Brain microvascular endothelial cell (primary cell): ENCODE measurements around the gene ERBB4.

Experiments used
- DNase-seq: peaks from one replicate; pipeline ENCODE4 v3.0.0-alpha.2; 2020
- H3K27ac ChIP-seq: fragments of 250-450 bp; sonication (Bioruptor Pico); 2 replicates; pipeline ENCODE4 v1.5.1; 2020; ENCODE audit warnings: mild to moderate bottlenecking, moderate library complexity
- H3K27me3 ChIP-seq: fragments of 250-450 bp; sonication (Bioruptor Pico); replicated peaks from 2 replicates; pipeline ENCODE4 v1.5.1; 2020; ENCODE audit warnings: mild to moderate bottlenecking
- H3K36me3 ChIP-seq: fragments of 250-450 bp; sonication (Bioruptor Pico); replicated peaks from 2 replicates; pipeline ENCODE4 v1.5.1; 2020; ENCODE audit warnings: mild to moderate bottlenecking
- H3K4me3 ChIP-seq: 2 replicates; pipeline ENCODE4 v1.5.1; 2011; ENCODE audit warnings: low read depth, mild to moderate bottlenecking, control low read depth, low read length, moderate library complexity
- CTCF ChIP-seq: IDR thresholded peaks from 2 replicates; pipeline ENCODE4 v1.5.1; 2011; ENCODE audit warnings: low read depth, mild to moderate bottlenecking, moderate library complexity, low read length, control low read depth, inconsistent platforms; ENCODE audit errors: missing control alignments
- in situ Hi-C: cut with HindIII; loops from 2 replicates; pipeline ENCODE4 v1.10.0; 2017; ENCODE audit warnings: low sequenced_read_pairs, low pct_ligation_motif_present

ERBB4 gene

GRCh38 chr2:211665299-211665698, 873.3 kb downstream of the ERBB4 start:
- H3K27me3 ChIP-seq, result no peaks in the 10 kb centered on the region

GRCh38 chr2:211664321-211664720, 874.3 kb downstream of the ERBB4 start:
- no peaks in the 10 kb centered on the region for H3K36me3 ChIP-seq
- no peak for TF ChIP-seq CTCF
- no peaks in the 10 kb centered on the region for H3K27me3 ChIP-seq
- no peak overlapping the region for H3K4me3 ChIP-seq
- H3K27ac ChIP-seq, result no peak overlapping the region
- no peak for DNase-seq
- in situ Hi-C loops, result no loop called here

More at GRCh38 chr2:211665299-211665698, 873.3 kb downstream of the ERBB4 start:
- in situ Hi-C loops, result no loop called here
- DNase-seq, result no peak
- no peak overlapping the region for H3K27ac ChIP-seq
- no peaks in the 10 kb centered on the region for H3K36me3 ChIP-seq
- no peak overlapping the region for H3K4me3 ChIP-seq
- no peak for TF ChIP-seq CTCF

GRCh38 chr2:211654211-211654780, 884.3 kb downstream of the ERBB4 start:
- Histone ChIP-seq H3K27me3 (no peaks in the 10 kb centered on the region), H3K36me3 (no peaks in the 10 kb centered on the region), H3K4me3 (no peak overlapping the region), H3K27ac (no peak overlapping the region)
- no peak for TF ChIP-seq CTCF
- DNase-seq, result no peak
- in situ Hi-C loops, result no loop called here

- no peak for TF ChIP-seq CTCF
- Histone ChIP-seq H3K36me3 (no peaks in the 10 kb centered on the region), H3K27ac (no peak overlapping the region), H3K27me3 (no peaks in the 10 kb centered on the region), H3K4me3 (no peak overlapping the region)
- in situ Hi-C loops, result no loop called here
- no peak for DNase-seq
These were observed 886.3 kb downstream of the ERBB4 start for GRCh38 chr2:211652327-211652726.

GRCh38 chr2:211649331-211649730, 889.3 kb downstream of the ERBB4 start:
- no peak overlapping the region for H3K4me3 ChIP-seq
- in situ Hi-C loops, result no loop called here
- no peak for TF ChIP-seq CTCF
- H3K36me3 ChIP-seq, result no peaks in the 10 kb centered on the region
- no peak for DNase-seq
- no peak overlapping the region for H3K27ac ChIP-seq
- no peaks in the 10 kb centered on the region for H3K27me3 ChIP-seq

- no peak for DNase-seq
- no peaks in the 10 kb centered on the region for H3K27me3 ChIP-seq
- H3K4me3 ChIP-seq, result no peak overlapping the region
- in situ Hi-C loops, result no loop called here
- H3K27ac ChIP-seq, result no peak overlapping the region
- no peak for TF ChIP-seq CTCF
- H3K36me3 ChIP-seq, result no peaks in the 10 kb centered on the region
These were observed 907.1 kb downstream of the ERBB4 start for GRCh38 chr2:211631503-211631902.
